Liver (tissue), 9 donors: Measurements from ENCODE around the gene RASAL2. TPM values are rescaled to one million over a fixed set of nuclear protein-coding genes. Genes with fewer than 3 reads are reported as not detected.

Experiments
- DNase-seq: peaks from one replicate; pipeline ENCODE4 v3.0.0-alpha.2; 2017; ENCODE audit warnings: low spot score
- H3K27ac ChIP-seq, 2 donors: one replicate each; pipeline ENCODE4 v1.7.0; 2013; ENCODE audit warnings: inconsistent platforms in 2 of 2, low read length in 2 of 2, control low read depth in 1 of 2, low read depth in 1 of 2, mild to moderate bottlenecking in 1 of 2
- H3K27me3 ChIP-seq, 4 donors: one replicate each; pipeline versions ENCODE4 v1.6.1 to v1.7.0; 2013; ENCODE audit warnings: low read length in 3 of 4, inconsistent platforms in 1 of 4, mild to moderate bottlenecking in 1 of 4, moderate library complexity in 1 of 4; ENCODE audit not compliant: control insufficient read depth in 4 of 4, insufficient read depth in 4 of 4
- H3K36me3 ChIP-seq, 4 donors: one replicate each; pipeline versions ENCODE4 v1.6.1 to v1.7.0; 2013; ENCODE audit warnings: low read length in 3 of 4, mild to moderate bottlenecking in 3 of 4, low read depth in 1 of 4, moderate library complexity in 1 of 4; ENCODE audit not compliant: control insufficient read depth in 4 of 4, insufficient read depth in 3 of 4
- H3K4me1 ChIP-seq, 4 donors: one replicate each; pipeline versions ENCODE4 v1.6.1 to v1.7.0; 2013; ENCODE audit warnings: low read length in 3 of 4, mild to moderate bottlenecking in 3 of 4, moderate library complexity in 1 of 4; ENCODE audit not compliant: control insufficient read depth in 4 of 4, insufficient read depth in 4 of 4
- H3K4me3 ChIP-seq, 3 donors: one replicate each; pipeline versions ENCODE4 v1.6.1 to v1.7.0; 2013; ENCODE audit warnings: low read length in 3 of 3, control low read depth in 1 of 3, low read depth in 1 of 3, mild to moderate bottlenecking in 1 of 3
- H3K9ac ChIP-seq, 2 donors: one replicate each; pipeline ENCODE4 v1.7.0; 2013; ENCODE audit warnings: low read length in 2 of 2, mild to moderate bottlenecking in 2 of 2, moderate library complexity in 2 of 2, control low read depth in 1 of 2, low read depth in 1 of 2
- H3K9me3 ChIP-seq, 4 donors: one replicate each; pipeline versions ENCODE4 v1.6.1 to v1.7.0; 2013; ENCODE audit warnings: low read length in 3 of 4; ENCODE audit not compliant: control insufficient read depth in 4 of 4
- ATF3 ChIP-seq: IDR thresholded peaks from 2 replicates; pipeline ENCODE4 v1.6.1; 2016; ENCODE audit warnings: antibody characterized with exemption
- CTCF ChIP-seq: fragments of 150-350 bp; IDR thresholded peaks from 2 replicates; pipeline ENCODE4 v1.5.1; 2017; ENCODE audit warnings: improper control_type of control experiment, low read depth, low read length; ENCODE audit not compliant: missing input control
- EGR1 ChIP-seq, 2 donors: IDR thresholded peaks; 2 replicates each; pipeline ENCODE4 v1.6.1; 2016 to 2018; ENCODE audit warnings: antibody characterized with exemption in 2 of 2, low read depth in 2 of 2
- FOXA2 ChIP-seq: IDR thresholded peaks from 2 replicates; pipeline ENCODE4 v1.6.1; 2016; ENCODE audit warnings: antibody characterized with exemption
- GABPA ChIP-seq, 2 donors: IDR thresholded peaks in 1 of 2; conservative IDR thresholded peaks in 1 of 2; 2 replicates each; pipeline ENCODE4 v1.6.1; 2016; ENCODE audit warnings: antibody characterized with exemption in 2 of 2, mild to moderate bottlenecking in 1 of 2, moderate library complexity in 1 of 2
- HNF4A ChIP-seq, 2 donors: conservative IDR thresholded peaks; 2 replicates each; pipeline ENCODE4 v1.6.1; 2016; ENCODE audit warnings: antibody characterized with exemption in 2 of 2, mild to moderate bottlenecking in 2 of 2
- HNF4G ChIP-seq: IDR thresholded peaks from 2 replicates; pipeline ENCODE4 v1.6.1; 2016; ENCODE audit warnings: antibody characterized with exemption
- JUND ChIP-seq, 2 donors: IDR thresholded peaks; 2 replicates each; pipeline ENCODE4 v1.6.1; 2016; ENCODE audit warnings: antibody characterized with exemption in 2 of 2
- MAX ChIP-seq: IDR thresholded peaks from 2 replicates; pipeline ENCODE4 v1.6.1; 2016; ENCODE audit warnings: antibody characterized with exemption
- NR2F2 ChIP-seq: IDR thresholded peaks from 2 replicates; pipeline ENCODE4 v1.6.1; 2016; ENCODE audit warnings: antibody characterized with exemption
- RAD21 ChIP-seq, 2 donors: IDR thresholded peaks; 2 replicates each; pipeline ENCODE4 v1.6.1; 2016; ENCODE audit warnings: antibody characterized with exemption in 2 of 2, mild to moderate bottlenecking in 2 of 2
- REST ChIP-seq: IDR thresholded peaks from 2 replicates; pipeline ENCODE4 v1.6.1; 2016; ENCODE audit warnings: antibody characterized with exemption, mild to moderate bottlenecking
- RXRA ChIP-seq, 2 donors: IDR thresholded peaks; 2 replicates each; pipeline ENCODE4 v1.6.1; 2017 to 2018; ENCODE audit warnings: antibody characterized with exemption in 2 of 2, mild to moderate bottlenecking in 1 of 2
- SP1 ChIP-seq: IDR thresholded peaks from 2 replicates; pipeline ENCODE4 v1.6.1; 2018; ENCODE audit warnings: antibody characterized with exemption, mild to moderate bottlenecking
- TAF1 ChIP-seq: conservative IDR thresholded peaks from 2 replicates; pipeline ENCODE4 v1.6.1; 2016; ENCODE audit warnings: antibody characterized with exemption, mild to moderate bottlenecking
- YY1 ChIP-seq: IDR thresholded peaks from 2 replicates; pipeline ENCODE4 v1.6.1; 2016; ENCODE audit warnings: antibody characterized with exemption, mild to moderate bottlenecking
- ZBTB33 ChIP-seq: IDR thresholded peaks from 2 replicates; pipeline ENCODE4 v1.6.1; 2016; ENCODE audit warnings: antibody characterized with exemption
- WGBS: extraction: QIAGEN DNeasy Blood & Tissue Kit; methylation state at CpG from one replicate; pipeline ENCODE4 v1.1.7; 2013; 5-methylcytosine and 5-hydroxymethylcytosine counted together
- polyA plus RNA-seq, 2 donors: library from polyadenylated mRNA; stranded (reverse) in 1 of 2; unstranded in 1 of 2; fragments of 200-250 nt in 1 of 2; fragments of >200 nt in 1 of 2; fragmentation: Nextera tagmentation in 1 of 2; extraction: Ambion mirVana in 1 of 2; gene quantifications; one replicate each; pipeline versions ENCODE4 v1.2.1 to v1.2.3, GENCODE V29; 2013 to 2015
- total RNA-seq, 2 donors: library from RNA; depleted of rRNA; stranded (reverse); fragments of >200 nt; gene quantifications; one replicate each; pipeline ENCODE4 v1.2.3, GENCODE V29; 2014
- donor health status: healthy.
- donor health status: healthy.
- donor health status: healthy.
- donor health status: healthy.
- donor health status: healthy.

Gene RASAL2
- total and polyA plus RNA-seq, 4 donors = 1.8 to 8.1 (median 4.1) TPM

GRCh38 chr1:178405137-178405536 is 311.2 kb downstream of the RASAL2 start:
- H3K9ac ChIP-seq = no peak overlapping the region
- no peaks in the 10 kb centered on the region for H3K36me3 ChIP-seq
- DNase-seq = no peak
- TF ChIP-seq GABPA (IDR thresholded peaks at IDR 0.05 in 1 of 2, conservative IDR thresholded peaks at IDR 0.05 in 1 of 2) = no peak
- no peak for TF ChIP-seq NR2F2
- no peak for TF ChIP-seq ZBTB33
- TF ChIP-seq EGR1 (IDR thresholded peaks at IDR 0.05; ENCODE audit: low read depth in 2 of 2) = no peak
- no peak for TF ChIP-seq SP1
- no peak for TF ChIP-seq ATF3
- TF ChIP-seq JUND (IDR thresholded peaks at IDR 0.05) = no peak
- no peak for TF ChIP-seq CTCF
- no peak for TF ChIP-seq HNF4A (conservative IDR thresholded peaks at IDR 0.05)
- no peak for TF ChIP-seq FOXA2
- TF ChIP-seq YY1 = no peak
- no peak for TF ChIP-seq RAD21 (IDR thresholded peaks at IDR 0.05)
- TF ChIP-seq TAF1 = no peak
- no peak for TF ChIP-seq RXRA (IDR thresholded peaks at IDR 0.05)
- no peak for TF ChIP-seq REST
- TF ChIP-seq MAX = no peak
- no peaks in the 10 kb centered on the region for H3K27me3 ChIP-seq
- no peak overlapping the region for H3K4me3 ChIP-seq
- no peaks in the 10 kb centered on the region for H3K9me3 ChIP-seq
- WGBS = 88% methylated on average over 1 of the region's 1 CpG
- H3K27ac ChIP-seq = no peak overlapping the region
- H3K4me1 ChIP-seq = no peaks in the 10 kb centered on the region

GRCh38 chr1:178407215-178407614 is 313.3 kb downstream of the RASAL2 start:
- Histone ChIP-seq H3K4me1 (no peaks in the 10 kb centered on the region), H3K27ac (no peak overlapping the region), H3K27me3 (no peaks in the 10 kb centered on the region), H3K9me3 (no peaks in the 10 kb centered on the region), H3K9ac (no peak overlapping the region), H3K4me3 (no peak overlapping the region), H3K36me3 (no peaks in the 10 kb centered on the region)
- TF ChIP-seq TAF1 (no peak), RXRA (IDR thresholded peaks at IDR 0.05) (no peak), JUND (IDR thresholded peaks at IDR 0.05) (no peak), YY1 (no peak), NR2F2 (no peak), REST (no peak), EGR1 (IDR thresholded peaks at IDR 0.05; ENCODE audit: low read depth in 2 of 2) (no peak), HNF4G (no peak)
- WGBS = 62% methylated on average over 2 of the region's 2 CpGs
- no peak for DNase-seq
